GM12878 (cell line): Measurements from ENCODE around the gene STARD13. TPM values are rescaled to one million over a fixed set of nuclear protein-coding genes. Genes with fewer than 3 reads are reported as not detected.

ENCODE experiments used
- ATAC-seq: fragments of 200-7000 bp; cut with Tn5 transposase; 3 replicates; pipeline ENCODE4 v1.9.1; 2020; ENCODE audit warnings: mild to moderate bottlenecking, moderate library complexity
- BruUV-seq: library from RNA; stranded (reverse); fragments of 400-500 nt; replicated peaks from 2 replicates; lab custom pipeline; 2021; lab: Mats Ljungman, UMichigan
- CTCF ChIA-PET: fragments of 300-600 bp; sonication (Branson Sonifier 250); formaldehyde crosslinking; extraction: SDS; loops from one replicate; lab custom pipeline; 2021; ENCODE audit warnings: inconsistent platforms; lab: Yijun Ruan, JAX
- POLR2A ChIA-PET: fragments of 350-600 bp; formaldehyde crosslinking; extraction: SDS; loops from one replicate; lab custom pipeline; 2021; ENCODE audit warnings: inconsistent platforms; lab: Charles Lee
- RAD21 ChIA-PET: fragments of 300-600 bp; sonication (Branson Sonifier 250); formaldehyde crosslinking; loops from one replicate; lab custom pipeline; 2023; ENCODE audit warnings: antibody characterized with exemption; ENCODE audit not compliant: unreplicated experiment; lab: Charles Lee
- SMC1A ChIA-PET: fragments of 300-600 bp; sonication (Branson Sonifier 250); formaldehyde crosslinking; loops from one replicate; lab custom pipeline; 2023; ENCODE audit not compliant: unreplicated experiment, uncharacterized antibody; lab: Charles Lee
- DNase-seq: peaks from one replicate; pipeline ENCODE4 v3.0.0-alpha.2; 2011; ENCODE audit warnings: low read depth, low spot score
- FAIRE-seq: peaks from 3 replicates; lab custom pipeline; 2011; peaks lifted over from hg19 to GRCh38; lab: Jason Lieb, UNC
- H2AFZ ChIP-seq: 2 replicates; pipeline ENCODE4 v1.6.0; 2011; ENCODE audit warnings: low read depth, low read length, control low read depth; ENCODE audit not compliant: control insufficient read depth
- H3K27ac ChIP-seq: 2 replicates; pipeline ENCODE4 v1.5.1; 2011; ENCODE audit warnings: control low read depth; ENCODE audit not compliant: control insufficient read depth, insufficient read depth
- H3K27me3 ChIP-seq, 2 experiments: replicated peaks in 1 of 2; 2 replicates each; pipeline versions ENCODE4 v1.6.0 to v1.6.1; 2011; ENCODE audit warnings: low read length in 1 of 2; ENCODE audit not compliant: control insufficient read depth in 2 of 2, insufficient read depth in 2 of 2
- H3K36me3 ChIP-seq, 2 experiments: 2 replicates each; pipeline ENCODE4 v1.5.1; 2011; ENCODE audit warnings: low read length in 1 of 2; ENCODE audit not compliant: control insufficient read depth in 2 of 2, insufficient read depth in 2 of 2
- H3K4me1 ChIP-seq: 2 replicates; pipeline ENCODE4 v1.6.1; 2011; ENCODE audit warnings: mild to moderate bottlenecking, low read length, moderate library complexity, mixed read lengths; ENCODE audit not compliant: control insufficient read depth, insufficient read depth
- H3K4me2 ChIP-seq: 2 replicates; pipeline ENCODE4 v1.6.0; 2011; ENCODE audit warnings: control low read depth; ENCODE audit not compliant: control insufficient read depth, insufficient read depth
- H3K4me3 ChIP-seq: fragments of 200-600 bp; sonication (generic); 2 replicates; pipeline ENCODE4 v1.5.1; 2016
- H3K79me2 ChIP-seq: 2 replicates; pipeline ENCODE4 v1.6.0; 2011; ENCODE audit warnings: low read length; ENCODE audit not compliant: control insufficient read depth, insufficient read depth
- H3K9ac ChIP-seq: 2 replicates; pipeline ENCODE4 v1.8.0; 2011; ENCODE audit warnings: low read length, control low read depth, mixed read lengths; ENCODE audit not compliant: control insufficient read depth, insufficient read depth
- H3K9me3 ChIP-seq: replicated peaks from 3 replicates; pipeline ENCODE4 v1.5.1; 2011; ENCODE audit warnings: mild to moderate bottlenecking, low read length; ENCODE audit not compliant: control insufficient read depth, insufficient read depth
- H4K20me1 ChIP-seq: 2 replicates; pipeline ENCODE4 v1.6.0; 2011; ENCODE audit not compliant: control insufficient read depth, insufficient read depth
- BCLAF1 ChIP-seq: fragments of 450-650 bp; IDR thresholded peaks from 2 replicates; pipeline ENCODE4 v1.6.1; 2017; ENCODE audit warnings: antibody characterized with exemption, mild to moderate bottlenecking, moderate library complexity
- IKZF2 ChIP-seq, 2 experiments: fragments of 450-650 bp; IDR thresholded peaks; 2 replicates each; pipeline ENCODE4 v1.6.1; 2017; ENCODE audit warnings: mild to moderate bottlenecking in 2 of 2, moderate library complexity in 2 of 2
- LARP7 ChIP-seq: fragments of 450-650 bp; IDR thresholded peaks from 2 replicates; pipeline ENCODE4 v1.6.1; 2017; ENCODE audit warnings: mild to moderate bottlenecking
- ZBTB33 ChIP-seq: fragments of 450-650 bp; IDR thresholded peaks from 2 replicates; pipeline ENCODE4 v1.6.1; 2017; ENCODE audit warnings: mild to moderate bottlenecking
- WGBS: methylation state at CpG from one replicate; pipeline ENCODE4 v1.1.6; 2016; ENCODE audit warnings: low lambda C conversion rate; ENCODE audit not compliant: insufficient replicate concordance, insufficient coverage; ENCODE audit errors: missing lambda C conversion rate; 5-methylcytosine and 5-hydroxymethylcytosine counted together
- in situ Hi-C: fragments of 300-500 bp; cut with MboI; formaldehyde crosslinking; loops from 9 replicates; pipeline ENCODE4 v1.14.3; 2018; ENCODE audit warnings: mixed read lengths
- intact Hi-C: fragments of 100-400 bp; cut with micrococcal nuclease; formaldehyde crosslinking; loops from one replicate; pipeline ENCODE4 v1.14.2; 2022; ENCODE audit not compliant: unreplicated experiment
- polyA plus RNA-seq, 11 experiments: library from polyadenylated mRNA; depleted of rRNA in 4 of 11; unstranded in 6 of 11; stranded (reverse) in 5 of 11; fragments of >200 nt; fragmentation: Nextera tagmentation in 4 of 11; fragmentation: Illumina TruSeq in 1 of 11; extraction: Ambion mirVana in 4 of 11; extraction: Trizol in 1 of 11; gene quantifications; 1 replicate in 1 of 11; 2 replicates in 10 of 11; pipeline versions ENCODE4 v1.2.1 to v1.2.3, GENCODE V29; 2011 to 2016; ENCODE audit warnings: inconsistent platforms in 2 of 11, missing spikeins in 2 of 11, low read depth in 1 of 11
- total RNA-seq, 4 experiments: library from RNA; depleted of rRNA in 3 of 4; stranded (reverse); fragments of >200 nt in 3 of 4; fragmentation: Illumina TruSeq in 1 of 4; extraction: Trizol in 1 of 4; gene quantifications; 2 replicates each; pipeline versions ENCODE4 v1.2.1 to v1.2.3, GENCODE V29; 2013 to 2021

Gene STARD13
- total and polyA plus RNA-seq, 10 of the 15 experiments (the other 5 are each of a cell fraction or from before 2014, with no cell fraction given), result 4.0 to 41.6 (median 10.1) TPM

- TF ChIP-seq BCLAF1, result no peak
- no peak for TF ChIP-seq LARP7
- no peak for TF ChIP-seq ZBTB33
Observed at GRCh38 chr13:33087790-33088189, 197.8 kb downstream of the STARD13 start (continued).

GRCh38 chr13:33087091-33087490 is 198.5 kb downstream of the STARD13 start:
- Histone ChIP-seq H3K9ac (no peak overlapping the region), H3K79me2 (no peaks in the 10 kb centered on the region), H3K27ac (no peak overlapping the region), H3K27me3 (no peaks in the 10 kb centered on the region), H3K4me3 (no peak overlapping the region), H3K4me2 (no peak overlapping the region), H4K20me1 (no peaks in the 10 kb centered on the region), H3K9me3 (no peaks in the 10 kb centered on the region), H2AFZ (no peak overlapping the region), H3K4me1 (no peaks in the 10 kb centered on the region), H3K36me3 (no peaks in the 10 kb centered on the region)
- ChIA-PET RAD21 (no interaction called here), SMC1A (interaction anchor here (1.1 kb wide), 1 partner anchor 9 kb away, joined by 3 read pairs; no protein-coding TSS in a partner anchor), POLR2A (no interaction called here), CTCF (no interaction called here)
- ATAC-seq, result no peak
- TF ChIP-seq IKZF2 (IDR thresholded peaks at IDR 0.05), result no peak
- 87% methylated on average over 8 of the region's 9 CpGs for WGBS
- no peak for FAIRE-seq
- intact Hi-C loops (no loop called here), in situ Hi-C loops (no loop called here)
- BruUV-seq, result no TSS peak
- no peak for DNase-seq
